NCI-H1417 (cell line): Measurements from ENCODE around the gene NCF4.

Source experiments
- DNase-seq, 3 experiments: peaks; one replicate each; lab custom pipeline; 2025; lab: John Stamatoyannopoulos, UW

NCF4 gene

DNA sequence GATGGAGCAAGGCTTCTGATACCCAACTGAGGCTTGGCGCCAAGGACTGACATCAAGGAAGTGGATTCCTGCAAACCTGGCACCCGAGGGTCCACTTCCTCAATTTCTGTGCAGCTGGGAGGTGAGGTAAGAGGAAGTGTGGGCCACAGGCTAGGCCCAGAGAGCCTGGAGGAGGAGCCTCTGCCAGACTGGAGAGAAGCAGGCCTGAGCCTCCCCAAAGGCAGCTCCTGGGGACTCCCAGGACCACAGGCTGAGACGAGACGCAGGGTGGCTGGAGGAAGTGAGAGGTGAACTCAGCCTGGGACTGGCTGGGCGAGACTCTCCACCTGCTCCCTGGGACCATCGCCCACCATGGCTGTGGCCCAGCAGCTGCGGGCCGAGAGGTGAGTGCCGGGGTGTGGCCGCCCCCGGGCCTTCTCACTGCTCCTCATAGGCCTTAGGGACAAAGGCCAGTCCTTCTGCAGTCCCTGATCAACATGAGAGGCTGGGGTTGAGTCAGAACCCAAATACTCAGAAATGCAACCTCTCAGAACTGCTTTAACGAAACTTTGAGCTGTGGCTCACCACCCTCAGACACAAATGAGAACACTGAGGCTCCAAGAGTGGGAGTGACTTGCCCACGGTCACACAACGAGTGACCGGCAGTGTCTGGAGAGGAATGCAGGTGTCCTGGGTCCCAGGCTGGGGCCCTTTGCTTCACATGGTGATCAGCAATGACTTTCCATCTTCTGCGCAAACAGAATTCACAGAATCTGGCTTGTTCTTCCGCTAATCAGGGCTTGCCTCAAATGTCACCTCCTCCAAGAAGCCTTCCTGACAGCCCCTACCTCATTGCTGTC is at the start of gene NCF4:
TSS of gene NCF4 (plus strand) at position 186 of the 839 bp plus-strand sequence. CDS start at position 352, 166 bp downstream.
- no peak for DNase-seq

DNA sequence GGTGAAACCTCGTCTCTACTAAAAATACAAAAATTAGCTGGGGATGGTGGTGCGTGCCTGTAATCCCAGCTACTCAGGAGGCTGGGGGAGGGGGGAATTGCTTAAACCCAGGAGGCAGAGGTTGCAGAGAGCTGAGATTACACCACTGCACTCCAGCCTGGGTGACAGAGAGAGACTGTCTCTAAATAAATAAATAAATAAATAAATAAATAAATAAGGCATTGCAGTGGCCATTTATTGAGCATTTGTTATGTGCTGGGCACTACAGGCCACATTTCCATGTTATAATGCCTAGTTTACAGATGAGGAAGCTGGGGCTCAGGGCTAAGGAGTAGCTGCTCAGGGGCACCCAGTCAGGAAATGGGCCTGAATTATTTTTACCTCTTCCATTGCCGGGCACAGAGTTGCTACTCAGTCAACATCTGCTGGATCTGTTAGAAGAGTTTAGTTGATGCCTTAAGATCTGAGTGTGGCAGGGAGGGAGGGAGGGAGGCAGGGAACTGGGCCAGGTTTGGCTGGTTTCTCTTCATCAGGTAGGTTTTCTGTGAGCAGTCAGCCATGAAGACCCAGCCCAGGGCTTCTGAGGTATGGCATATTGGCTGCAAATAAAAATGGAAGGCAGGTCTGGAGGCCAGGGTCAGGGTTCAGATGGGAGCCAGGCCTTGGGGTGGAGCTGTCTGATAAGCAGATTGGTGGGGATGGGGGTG is 49.6 kb upstream of the NCF4 start:
- no peak for DNase-seq

DNA sequence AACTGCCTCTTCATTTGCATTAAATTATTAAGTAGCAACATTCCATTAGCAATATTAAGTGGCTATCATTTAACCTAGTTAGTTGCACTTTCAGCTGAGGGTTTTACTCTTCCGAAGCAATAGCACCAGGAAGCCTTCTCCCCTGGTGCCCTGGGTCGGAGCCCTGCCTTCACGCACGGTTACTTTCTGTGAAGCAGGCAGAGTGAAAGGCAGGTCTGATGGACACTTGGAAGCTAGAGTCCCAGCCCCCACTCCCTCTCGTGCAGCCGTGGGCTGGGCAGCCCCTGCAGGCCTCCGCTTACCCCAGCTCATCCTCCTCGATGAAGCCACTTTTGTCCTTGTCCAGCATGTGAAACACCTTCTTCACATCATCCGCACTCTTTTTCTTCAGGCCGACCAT is 46.0 kb upstream of the NCF4 start:
- no peak for DNase-seq

DNA sequence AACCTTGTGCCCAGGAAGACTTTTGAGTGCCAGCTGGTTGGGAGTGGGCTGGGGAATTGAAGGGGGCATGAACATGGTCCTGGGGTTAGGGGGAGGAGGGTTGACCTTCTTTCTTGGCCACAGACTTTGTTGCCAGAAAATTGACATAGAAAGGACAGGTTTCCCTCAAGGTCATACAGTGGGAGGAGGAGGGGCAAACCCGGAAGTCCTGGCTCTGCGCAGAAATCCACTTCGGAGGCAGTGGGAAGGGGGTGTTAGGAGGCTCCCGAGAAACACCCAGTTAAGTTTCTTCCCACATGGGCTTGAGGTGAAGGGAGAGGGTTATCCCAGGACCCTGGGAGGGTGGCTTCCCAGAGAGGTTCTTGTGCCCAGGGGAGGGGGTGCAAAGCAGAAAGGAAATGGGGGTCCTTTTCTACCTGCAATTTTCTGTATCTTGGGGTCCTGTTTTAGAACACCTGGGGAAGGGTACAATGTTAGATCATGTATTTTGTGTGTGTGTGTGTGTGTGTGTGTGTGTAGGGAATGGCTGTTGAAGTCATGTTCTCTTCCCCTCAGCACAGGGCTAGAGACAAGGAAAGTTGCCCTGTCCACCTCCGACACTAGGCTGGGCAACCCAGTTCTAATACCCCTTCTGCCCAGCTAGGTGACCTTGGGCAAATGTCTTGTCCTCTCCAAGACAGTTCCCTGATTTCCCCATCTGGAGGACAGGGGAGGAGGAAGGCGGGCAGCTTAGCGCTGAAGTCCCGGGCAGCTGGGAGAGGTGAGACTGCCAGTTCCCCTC is 45.1 kb upstream of the NCF4 start:
- no peak for DNase-seq

DNA sequence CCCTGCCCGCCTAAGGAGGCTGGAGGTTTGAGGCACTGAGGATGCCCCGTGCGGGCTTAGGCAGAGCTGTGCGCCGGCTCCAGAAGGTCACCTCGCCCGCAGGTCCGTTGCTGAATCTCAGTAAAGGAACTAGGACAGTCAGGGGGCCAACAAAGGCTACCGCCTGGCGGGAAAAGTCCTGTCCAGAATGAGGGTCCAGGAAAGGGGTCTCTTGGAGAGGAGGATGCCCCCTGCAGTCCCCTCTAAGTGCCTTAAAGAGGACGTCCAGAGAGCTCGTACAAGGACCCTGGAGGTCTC is 44.5 kb upstream of the NCF4 start:
- DNase-seq, result no peak

DNA sequence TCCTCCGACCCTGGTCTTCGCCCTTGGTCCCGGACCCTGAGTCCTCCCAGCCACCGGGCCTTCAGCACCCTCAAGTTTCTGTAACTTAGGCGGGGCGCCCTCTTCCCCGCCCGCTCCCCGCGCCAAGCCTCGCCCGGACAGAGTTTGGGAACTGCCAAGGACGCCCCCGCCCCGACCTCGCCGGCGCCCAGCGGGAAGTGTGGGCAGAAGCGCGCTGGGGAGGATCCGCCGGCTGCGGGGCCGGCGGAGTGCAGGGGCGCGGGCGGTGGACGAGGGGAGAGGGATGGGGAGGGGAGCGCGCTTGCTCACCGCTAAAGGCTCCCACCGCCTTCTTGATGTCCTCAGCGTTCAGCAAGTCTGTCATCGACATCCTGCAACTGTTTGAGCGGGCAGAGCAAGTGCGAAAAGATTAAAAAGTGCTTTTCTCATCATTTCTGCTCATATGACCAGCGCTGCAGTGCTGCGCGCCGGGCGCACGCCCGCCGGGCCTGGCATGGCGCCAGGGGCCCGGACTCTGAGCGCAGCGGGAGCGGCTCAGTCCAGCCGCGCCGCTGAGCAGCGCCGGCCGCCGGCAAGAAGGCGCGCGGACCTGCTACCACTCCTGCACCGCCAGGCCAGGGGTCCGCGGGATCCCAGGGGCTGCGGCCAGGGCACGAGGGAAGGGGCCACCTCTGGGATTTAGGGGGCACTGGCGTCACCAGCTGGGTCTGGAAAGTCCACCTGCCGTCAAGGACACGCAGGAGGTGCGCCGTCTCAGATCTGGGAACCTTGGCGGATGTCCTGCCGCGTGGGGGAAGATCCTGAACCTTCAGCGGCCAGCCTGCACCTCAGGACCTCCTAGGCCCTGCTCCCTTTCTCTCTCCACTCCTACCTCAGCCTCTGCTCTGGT is 43.9 kb upstream of the NCF4 start, which contains the start of gene PVALB:
TSS of gene PVALB (minus strand) at position 400 of the 889 bp plus-strand sequence. CDS start at position 370, 30 bp downstream.
- peak; percentile 9 to 59 (median 53) for DNase-seq

DNA sequence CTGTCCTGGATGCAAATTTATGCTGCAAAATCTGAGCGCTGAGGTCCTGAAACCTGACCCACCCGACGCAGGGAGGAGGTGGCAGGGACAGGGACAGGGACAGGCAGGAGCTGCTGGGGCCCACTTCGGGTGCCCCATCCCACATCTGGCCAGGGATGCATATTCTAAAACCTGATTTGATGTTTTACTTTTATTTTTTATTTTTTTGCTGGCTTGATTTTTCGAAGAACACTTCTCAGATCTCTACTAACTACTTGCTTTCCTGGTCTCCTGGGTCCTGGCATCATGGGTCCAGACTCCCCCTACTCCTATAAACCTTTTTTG is 43.3 kb upstream of the NCF4 start:
- DNase-seq, result no peak

DNA sequence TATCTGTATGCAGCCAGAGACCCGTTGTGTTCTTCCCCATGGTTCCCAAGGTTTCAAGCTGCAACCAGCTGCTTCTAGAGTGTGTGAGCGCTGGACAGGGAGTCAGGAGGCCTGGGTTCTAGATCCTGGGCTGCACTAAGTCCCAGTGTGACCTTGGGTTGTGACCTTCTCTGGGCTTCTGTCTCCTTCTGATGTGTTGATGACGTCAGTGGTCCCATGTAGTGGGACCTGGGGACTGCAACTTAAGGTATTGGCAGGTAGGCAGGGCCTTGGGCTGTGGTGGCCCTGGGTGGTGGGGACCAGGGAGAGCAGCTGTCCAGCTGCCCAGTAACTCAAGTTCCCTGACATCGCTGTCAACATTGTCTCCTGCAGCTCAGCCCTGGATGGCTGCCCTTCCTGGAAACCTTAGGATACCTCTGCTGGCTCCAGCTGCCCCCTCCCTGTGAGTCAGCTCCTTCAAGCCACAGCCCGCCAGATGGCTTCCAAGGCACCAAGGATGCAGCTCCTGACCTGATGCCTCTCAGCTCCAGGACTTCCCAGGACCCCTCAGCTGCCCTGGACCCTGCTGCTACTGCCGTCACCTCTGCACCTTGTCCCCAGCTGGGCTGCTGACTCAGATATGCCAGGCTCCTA is 42.7 kb upstream of the NCF4 start:
- no peak for DNase-seq

DNA sequence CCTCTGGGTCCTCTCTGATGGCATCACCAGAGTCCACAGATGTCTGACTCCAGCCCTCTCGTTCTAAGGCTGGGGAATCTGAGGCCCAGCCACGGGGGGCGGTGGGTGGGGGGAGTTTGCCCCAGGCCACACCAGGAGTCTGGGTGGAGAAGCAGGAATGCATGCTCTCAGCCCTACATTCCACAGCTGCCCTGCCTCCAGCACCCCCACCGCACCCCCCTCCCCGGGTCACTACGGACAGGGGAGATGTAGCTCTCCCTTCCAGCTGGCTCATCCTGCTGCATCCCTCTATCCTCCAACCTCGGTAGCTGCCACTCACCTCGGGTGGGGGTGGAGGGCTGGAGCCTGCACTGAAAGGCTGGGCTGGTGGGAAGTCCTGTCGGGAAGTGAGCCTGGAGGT is 41.7 kb upstream of the NCF4 start:
- DNase-seq, result no peak

DNA sequence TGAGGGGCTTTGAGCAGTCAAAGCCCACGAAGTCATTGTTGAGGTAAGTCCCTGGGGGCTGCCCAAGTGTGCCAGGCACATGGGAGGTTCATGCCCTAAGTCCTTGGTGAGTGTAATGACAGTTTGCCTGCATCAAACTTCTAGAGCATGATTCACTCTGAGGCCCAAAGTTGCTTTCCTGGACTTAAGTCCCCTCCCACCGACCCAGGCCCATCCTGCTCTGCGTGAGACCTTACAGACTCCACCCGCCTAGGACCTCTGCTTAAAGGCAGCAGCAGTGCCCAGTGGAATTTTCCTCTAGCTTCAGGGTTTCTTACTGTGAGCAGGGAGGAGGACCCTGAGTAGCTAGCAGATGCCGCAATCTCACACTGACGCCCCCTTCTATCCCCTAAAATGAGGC is 38.2 kb upstream of the NCF4 start:
- no peak for DNase-seq

DNA sequence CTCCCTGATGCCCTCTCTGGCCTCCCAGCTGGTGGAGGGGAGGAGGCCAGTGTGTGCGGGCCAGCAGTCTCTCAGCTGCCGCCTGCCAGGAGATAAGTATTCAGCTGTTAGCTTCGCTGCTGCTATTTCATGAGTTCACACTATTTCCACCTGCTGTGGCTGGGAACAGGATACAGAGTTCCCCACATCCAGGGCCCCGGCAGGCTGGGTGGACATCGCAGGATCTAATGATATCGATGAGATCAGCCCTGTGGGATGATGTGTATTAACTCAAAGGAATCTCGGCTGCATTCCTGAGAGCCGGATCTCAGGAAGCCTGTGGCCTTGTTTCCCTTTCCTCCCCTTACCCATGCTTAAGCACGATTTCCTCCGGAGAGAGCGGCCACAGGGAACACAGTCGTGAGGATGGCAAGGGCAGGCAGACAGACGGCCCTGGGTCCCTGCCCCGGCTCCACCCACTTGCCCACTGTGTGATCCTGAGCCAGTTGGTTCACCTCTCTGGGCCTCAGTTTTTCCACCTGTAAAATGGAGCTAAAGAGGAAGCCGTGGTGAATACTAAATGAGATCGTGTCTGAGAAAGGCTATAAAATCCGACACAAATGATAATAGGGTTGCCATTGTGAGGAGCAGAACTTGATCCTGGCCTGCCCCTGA is 37.5 kb upstream of the NCF4 start:
- no peak for DNase-seq

DNA sequence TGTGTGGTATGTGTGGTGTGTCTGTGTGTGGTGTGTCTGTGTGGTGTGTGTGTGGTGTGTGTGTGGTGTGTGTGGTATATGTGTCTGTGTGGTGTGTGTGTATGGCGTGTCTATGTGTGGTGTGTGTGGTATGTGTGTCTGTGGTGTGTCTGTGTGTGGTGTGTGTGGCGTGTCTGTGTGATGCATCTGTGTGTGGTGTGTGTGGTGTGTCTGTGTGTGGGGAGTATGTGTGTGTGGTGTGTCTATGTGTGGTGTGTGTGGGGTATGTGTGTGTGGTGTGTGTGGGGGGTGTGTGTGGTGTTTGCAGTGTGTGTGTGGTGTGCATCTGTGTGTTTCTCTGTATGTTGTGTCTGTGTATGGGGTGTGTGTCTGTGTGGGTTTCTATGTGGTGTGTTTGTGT is 36.2 kb upstream of the NCF4 start:
- DNase-seq, result no peak

DNA sequence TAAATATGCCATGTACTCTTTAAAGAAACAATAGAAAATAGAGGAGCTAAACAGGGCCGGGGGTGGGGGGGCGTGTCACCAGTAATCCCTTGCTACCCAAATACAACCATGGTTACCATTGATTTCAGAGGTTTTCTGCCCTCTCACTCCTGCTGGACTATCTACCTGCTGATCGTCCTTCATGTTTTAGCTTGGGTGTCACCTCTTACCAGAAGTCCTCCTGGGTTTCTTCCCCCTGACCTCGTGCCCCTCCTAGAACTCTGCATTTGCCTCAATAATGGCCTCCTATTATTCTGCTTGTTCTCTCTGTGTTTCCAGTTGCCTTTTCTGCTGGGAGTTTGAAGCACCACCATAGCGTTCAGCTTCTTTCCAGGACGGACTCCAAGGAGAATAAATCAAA is 34.5 kb upstream of the NCF4 start:
- DNase-seq, result no peak

DNA sequence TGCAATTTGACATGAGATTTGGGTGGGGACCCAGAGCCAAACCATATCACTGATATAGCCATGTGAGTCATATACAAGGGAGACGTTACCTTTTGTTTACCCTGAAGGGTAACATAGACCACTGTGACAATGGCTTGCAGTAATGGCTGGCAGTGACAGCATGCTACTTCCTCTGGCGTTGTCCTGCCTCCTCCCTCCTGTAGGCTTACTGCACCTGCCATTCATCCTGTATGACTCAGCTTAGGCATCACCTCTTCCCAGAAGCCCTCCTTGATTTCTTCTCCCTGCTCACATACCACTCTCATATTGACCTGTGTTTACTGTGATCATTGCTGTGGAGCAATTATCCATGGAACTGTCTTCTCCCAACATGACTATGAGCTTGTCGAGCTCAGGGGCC is 32.0 kb upstream of the NCF4 start:
- DNase-seq, result no peak

DNA sequence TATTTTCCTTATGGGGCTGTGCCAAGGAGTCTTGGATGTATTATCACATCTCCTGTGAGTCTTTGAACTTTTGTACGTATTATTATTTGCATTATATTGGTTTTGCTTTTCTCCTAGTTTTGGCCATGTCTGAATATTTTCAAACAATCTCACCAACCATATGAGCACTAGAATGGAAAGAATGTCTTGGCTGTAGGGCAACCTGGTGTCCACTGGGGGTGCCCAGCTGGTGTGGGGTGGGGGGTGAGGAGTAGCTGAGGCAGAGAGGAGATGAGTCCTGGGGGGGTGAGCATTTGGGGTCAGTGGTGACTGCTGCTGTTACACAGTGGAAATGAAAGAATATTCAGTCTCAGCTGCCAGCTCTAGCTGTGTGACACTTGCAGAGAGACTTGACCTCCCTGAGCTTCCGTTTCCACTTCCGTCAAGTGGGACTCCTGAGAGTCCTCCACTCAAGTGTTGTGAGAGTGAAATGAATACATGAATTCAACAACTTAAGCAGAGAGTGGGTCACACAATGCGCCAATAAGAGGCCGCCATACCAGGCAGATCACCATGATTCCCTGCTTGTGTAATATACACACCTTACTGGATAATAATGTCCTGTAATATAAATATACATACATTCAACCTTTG is 31.3 kb upstream of the NCF4 start:
- DNase-seq, result peak in 2 of 3 experiments; percentile 7 to 77

DNA sequence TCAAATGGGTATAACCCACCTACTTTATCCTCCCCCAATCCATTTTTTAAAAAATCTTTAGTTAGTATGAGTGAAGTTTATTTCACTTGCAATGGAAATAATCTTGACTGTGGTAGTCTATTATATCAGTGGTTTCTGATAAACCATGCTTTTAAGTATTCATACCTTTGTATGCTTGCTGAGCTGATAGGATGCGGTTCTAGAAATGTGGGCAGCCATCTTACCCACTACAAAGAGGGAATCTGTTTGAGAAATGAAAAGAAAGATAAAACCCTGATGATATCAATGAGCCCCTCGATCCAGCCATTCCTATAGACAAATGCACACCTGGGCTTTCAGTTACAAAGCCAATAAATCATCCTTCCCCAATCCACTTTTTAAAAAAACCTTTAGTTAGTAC is 30.2 kb upstream of the NCF4 start:
- no peak for DNase-seq

DNA sequence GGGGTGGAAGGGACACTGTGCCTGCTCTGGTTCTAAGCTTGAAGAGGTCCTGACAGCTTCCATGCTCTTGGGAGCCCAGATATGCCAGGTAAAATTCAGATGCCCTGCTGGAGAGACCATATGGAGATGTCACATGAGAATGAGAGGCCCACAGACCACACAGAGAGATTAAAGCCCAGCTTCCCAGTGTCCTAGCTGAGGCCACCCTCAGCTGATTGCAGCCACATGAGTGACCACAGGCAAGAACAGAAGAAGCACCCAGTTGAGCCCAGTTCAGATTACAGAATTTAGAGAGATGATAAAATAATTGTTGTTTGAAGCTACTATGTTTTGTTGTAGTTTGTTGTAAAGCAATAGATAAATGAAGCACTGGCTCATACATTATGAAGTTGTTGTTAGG is 29.6 kb upstream of the NCF4 start:
- DNase-seq, result no peak

DNA sequence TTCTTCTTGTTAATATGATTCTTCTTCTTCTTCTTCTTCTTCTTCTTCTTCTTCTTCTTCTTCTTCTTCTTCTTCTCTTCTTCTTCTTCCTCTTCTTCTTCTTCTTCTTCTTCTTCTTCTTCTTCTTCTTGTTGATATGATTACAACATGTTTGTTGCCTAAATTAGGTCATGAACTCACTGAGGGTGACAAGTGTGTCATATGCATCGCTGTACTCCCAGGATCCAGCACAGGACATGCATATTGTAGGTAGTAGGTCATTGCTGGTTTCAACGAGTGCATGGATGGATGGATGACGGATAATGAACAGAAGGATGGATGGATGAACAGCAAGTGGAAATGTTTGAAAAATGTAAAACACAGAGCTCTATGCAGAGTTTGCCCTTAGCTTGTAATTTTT is 29.1 kb upstream of the NCF4 start:
- no peak for DNase-seq

DNA sequence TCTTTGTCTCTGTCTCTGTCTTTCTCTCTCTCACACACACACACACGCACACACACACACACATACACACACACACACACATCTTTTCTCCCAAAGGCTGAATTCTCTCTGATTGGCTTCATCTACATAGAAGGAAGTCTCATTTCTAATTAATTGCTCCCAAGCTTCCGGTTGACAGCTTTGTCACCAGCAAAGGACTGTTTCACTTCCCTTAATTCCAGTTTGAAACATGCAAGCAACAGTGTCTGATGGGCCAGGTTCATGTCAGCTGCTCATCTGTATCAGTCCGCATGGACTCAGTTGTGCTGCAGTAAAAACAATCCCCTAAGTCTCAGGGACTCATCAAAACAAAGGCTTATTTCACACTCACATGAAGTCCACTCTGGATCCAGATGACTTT is 27.7 kb upstream of the NCF4 start:
- DNase-seq, result no peak

DNA sequence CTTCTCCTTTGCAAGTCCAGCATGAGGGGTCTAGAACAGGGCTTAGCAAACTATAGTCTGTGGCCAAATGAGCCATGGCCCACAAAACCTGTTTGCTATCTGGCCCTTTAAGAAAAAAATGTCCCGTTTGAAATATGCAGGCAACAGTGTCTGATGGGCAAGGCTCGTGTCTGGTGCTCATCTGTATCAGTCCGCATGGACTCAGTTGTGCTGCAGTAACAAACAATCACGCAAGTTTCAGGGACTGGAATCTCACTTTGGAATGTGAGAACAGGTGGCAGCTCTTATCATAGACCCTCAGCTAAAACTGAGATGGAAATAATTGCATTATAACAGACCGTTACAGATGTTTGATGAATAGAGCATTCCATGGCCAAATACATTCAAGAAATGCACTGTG is 24.9 kb upstream of the NCF4 start:
- DNase-seq, result no peak
